Fibroblast of the aortic adventitia (primary cell): ENCODE measurements around the gene LGALS13. TPM values are rescaled to one million over a fixed set of nuclear protein-coding genes. Genes with fewer than 3 reads are reported as not detected.
A peak's percentile ranks its signal among the peaks of the same experiment; 100 is the strongest.

Source experiments
- DNase-seq: peaks from one replicate; pipeline ENCODE4 v3.0.0-alpha.2; 2010; ENCODE audit warnings: low read depth
- H3K4me3 ChIP-seq: 2 replicates; pipeline ENCODE4 v1.5.1; 2011; ENCODE audit warnings: low read depth, mild to moderate bottlenecking, control low read depth, low read length, moderate library complexity
- CTCF ChIP-seq: IDR thresholded peaks from 2 replicates; pipeline ENCODE4 v1.5.1; 2011; ENCODE audit warnings: mild to moderate bottlenecking, low read length, control low read depth, inconsistent platforms; ENCODE audit not compliant: insufficient read depth
- total RNA-seq: library from RNA; depleted of rRNA; stranded (reverse); fragments of >200 nt; gene quantifications from 2 replicates; pipeline ENCODE4 v1.2.3, GENCODE V29; 2012; ENCODE audit warnings: low replicate concordance

The LGALS13 gene
- total RNA-seq, 1 donor, result not detected

GRCh38 chr19:39563408-39563807 is 38.9 kb upstream of the LGALS13 start:
- DNase-seq, result peak; percentile 69
- H3K4me3 ChIP-seq, result no peak overlapping the region
- TF ChIP-seq CTCF, result no peak

- no peak for TF ChIP-seq CTCF
- no peak overlapping the region for H3K4me3 ChIP-seq
- DNase-seq, result peak; percentile 3
These were observed 36.3 kb upstream of the LGALS13 start for GRCh38 chr19:39566064-39566463.

- no peak for TF ChIP-seq CTCF
- no peak overlapping the region for H3K4me3 ChIP-seq
- no peak for DNase-seq
These were observed 33.7 kb upstream of the LGALS13 start for GRCh38 chr19:39568604-39569003.

GRCh38 chr19:39582442-39582841 is 19.9 kb upstream of the LGALS13 start:
- no peak overlapping the region for H3K4me3 ChIP-seq
- no peak for TF ChIP-seq CTCF
- DNase-seq, result no peak

- H3K4me3 ChIP-seq, result no peak overlapping the region
- no peak for TF ChIP-seq CTCF
- DNase-seq, result no peak
These were observed 19.3 kb upstream of the LGALS13 start for GRCh38 chr19:39582891-39583625.

- no peak for TF ChIP-seq CTCF
- no peak for DNase-seq
- no peak overlapping the region for H3K4me3 ChIP-seq
These were observed 14.8 kb upstream of the LGALS13 start for GRCh38 chr19:39587496-39587895.

- no peak for DNase-seq
- TF ChIP-seq CTCF, result no peak
- no peak overlapping the region for H3K4me3 ChIP-seq
These were observed 14.3 kb upstream of the LGALS13 start for GRCh38 chr19:39588066-39588465.
